Lung (tissue), 12 donors: ENCODE results near the gene FILIP1L. TPM values are rescaled to one million over a fixed set of nuclear protein-coding genes. Genes with fewer than 3 reads are reported as not detected.

Source experiments
- ATAC-seq: fragments of 200-7000 bp; cut with Tn5 transposase; one replicate; pipeline ENCODE4 v1.9.1; 2020; ENCODE audit warnings: moderate number of reproducible peaks; ENCODE audit not compliant: insufficient read depth, low FRiP score
- DNase-seq, 3 donors: peaks; one replicate each; pipeline ENCODE4 v3.0.0-alpha.2; 2013 to 2017
- H3K27ac ChIP-seq, 2 donors: one replicate each; pipeline ENCODE4 v1.5.1; 2013; ENCODE audit warnings: mild to moderate bottlenecking in 2 of 2, moderate library complexity in 2 of 2, control low read depth in 1 of 2, inconsistent platforms in 1 of 2, low read depth in 1 of 2, low read length in 1 of 2
- H3K27me3 ChIP-seq, 3 donors: one replicate each; pipeline ENCODE4 v1.5.1; 2013; ENCODE audit warnings: low read length in 2 of 3; ENCODE audit not compliant: control insufficient read depth in 3 of 3, insufficient read depth in 3 of 3
- H3K36me3 ChIP-seq, 4 donors: one replicate each; pipeline ENCODE4 v1.5.1; 2013; ENCODE audit warnings: low read length in 4 of 4, mild to moderate bottlenecking in 1 of 4, moderate library complexity in 1 of 4; ENCODE audit not compliant: control insufficient read depth in 4 of 4, insufficient read depth in 4 of 4
- H3K4me1 ChIP-seq, 5 donors: one replicate each; pipeline ENCODE4 v1.5.1; 2013; ENCODE audit warnings: low read length in 5 of 5, mild to moderate bottlenecking in 2 of 5, moderate library complexity in 1 of 5; ENCODE audit not compliant: control insufficient read depth in 5 of 5, insufficient read depth in 5 of 5
- H3K4me3 ChIP-seq: one replicate; pipeline ENCODE4 v1.5.1; 2013; ENCODE audit warnings: mild to moderate bottlenecking, control low read depth, moderate library complexity
- H3K9ac ChIP-seq, 2 donors: one replicate each; pipeline ENCODE4 v1.5.1; 2013; ENCODE audit warnings: low read length in 2 of 2, control low read depth in 1 of 2; ENCODE audit not compliant: insufficient read depth in 1 of 2
- H3K9me3 ChIP-seq, 4 donors: one replicate each; pipeline ENCODE4 v1.5.1; 2013; ENCODE audit warnings: low read length in 3 of 4, mild to moderate bottlenecking in 1 of 4, moderate library complexity in 1 of 4; ENCODE audit not compliant: control insufficient read depth in 4 of 4, insufficient read depth in 3 of 4
- WGBS, 2 donors: extraction: QIAGEN DNeasy Blood & Tissue Kit; methylation state at CpG; one replicate each; pipeline ENCODE4 v1.1.7; 2013; 5-methylcytosine and 5-hydroxymethylcytosine counted together
- polyA plus RNA-seq, 2 donors: library from polyadenylated mRNA; stranded (reverse); fragments of 200-250 nt; gene quantifications; one replicate each; pipeline ENCODE4 v1.2.1, GENCODE V29; 2013
- total RNA-seq, 2 donors: library from RNA; depleted of rRNA in 1 of 2; stranded (reverse); fragments of >200 nt in 1 of 2; gene quantifications; one replicate each; pipeline ENCODE4 v1.2.1, GENCODE V29; 2014 to 2021
- TF ChIP-seq, protein P1 (sequence below): IDR thresholded peaks from 2 replicates; pipeline ENCODE4 v1.5.1; 2012; ENCODE audit warnings: mild to moderate bottlenecking; ENCODE audit errors: control extremely low read depth, extremely low read depth
- donor health status: control.
- donor health status: control.
- donor health status: Bipolar disorder and iron deficiency.
- donor health status: healthy.
- donor health status: DM: yes; HTN: yes; CAD: no.

The FILIP1L gene
- total and polyA plus RNA-seq, 4 donors, result 8.3 to 27.8 (median 22.5) TPM

DNA sequence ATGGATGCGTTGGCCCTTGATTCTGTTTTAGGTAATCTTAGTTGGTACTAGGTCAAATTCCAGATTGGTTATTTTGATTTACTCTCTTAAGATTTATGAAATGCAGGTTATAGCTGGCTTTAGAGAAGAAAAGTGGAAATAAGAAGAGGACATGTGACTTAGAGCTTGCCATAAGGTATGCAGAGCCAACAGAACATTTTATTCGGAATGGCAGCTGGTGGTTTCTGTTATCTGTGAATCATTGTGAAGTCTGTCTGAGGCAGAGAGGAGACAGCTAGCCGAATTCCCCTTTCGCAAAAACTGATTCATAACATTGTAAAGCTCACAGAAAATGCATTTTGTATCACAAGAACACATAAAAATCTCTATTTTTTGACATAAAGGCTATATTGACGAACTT, 82.1 kb downstream of the FILIP1L start:
- Histone ChIP-seq H3K27me3 (peaks cover 0 to 6% (median 0%) of the 10 kb centered on the region in 3 donors), H3K9me3 (no peaks in the 10 kb centered on the region), H3K9ac (no peak overlapping the region), H3K27ac (peak overlapping the region in 1 of 2 donors; percentile 2), H3K36me3 (peaks cover 0 to 2% (median 0%) of the 10 kb centered on the region in 4 donors), H3K4me1 (peaks cover 0 to 3% (median 0%) of the 10 kb centered on the region in 5 donors), H3K4me3 (no peak overlapping the region)
- DNase-seq (no peak), ATAC-seq (no peak)
- TF ChIP-seq, protein P1, sequence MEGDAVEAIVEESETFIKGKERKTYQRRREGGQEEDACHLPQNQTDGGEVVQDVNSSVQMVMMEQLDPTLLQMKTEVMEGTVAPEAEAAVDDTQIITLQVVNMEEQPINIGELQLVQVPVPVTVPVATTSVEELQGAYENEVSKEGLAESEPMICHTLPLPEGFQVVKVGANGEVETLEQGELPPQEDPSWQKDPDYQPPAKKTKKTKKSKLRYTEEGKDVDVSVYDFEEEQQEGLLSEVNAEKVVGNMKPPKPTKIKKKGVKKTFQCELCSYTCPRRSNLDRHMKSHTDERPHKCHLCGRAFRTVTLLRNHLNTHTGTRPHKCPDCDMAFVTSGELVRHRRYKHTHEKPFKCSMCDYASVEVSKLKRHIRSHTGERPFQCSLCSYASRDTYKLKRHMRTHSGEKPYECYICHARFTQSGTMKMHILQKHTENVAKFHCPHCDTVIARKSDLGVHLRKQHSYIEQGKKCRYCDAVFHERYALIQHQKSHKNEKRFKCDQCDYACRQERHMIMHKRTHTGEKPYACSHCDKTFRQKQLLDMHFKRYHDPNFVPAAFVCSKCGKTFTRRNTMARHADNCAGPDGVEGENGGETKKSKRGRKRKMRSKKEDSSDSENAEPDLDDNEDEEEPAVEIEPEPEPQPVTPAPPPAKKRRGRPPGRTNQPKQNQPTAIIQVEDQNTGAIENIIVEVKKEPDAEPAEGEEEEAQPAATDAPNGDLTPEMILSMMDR, result no peak
- 83 to 94% methylated on average over 5 of the region's 5 CpGs for WGBS, 2 donors

DNA sequence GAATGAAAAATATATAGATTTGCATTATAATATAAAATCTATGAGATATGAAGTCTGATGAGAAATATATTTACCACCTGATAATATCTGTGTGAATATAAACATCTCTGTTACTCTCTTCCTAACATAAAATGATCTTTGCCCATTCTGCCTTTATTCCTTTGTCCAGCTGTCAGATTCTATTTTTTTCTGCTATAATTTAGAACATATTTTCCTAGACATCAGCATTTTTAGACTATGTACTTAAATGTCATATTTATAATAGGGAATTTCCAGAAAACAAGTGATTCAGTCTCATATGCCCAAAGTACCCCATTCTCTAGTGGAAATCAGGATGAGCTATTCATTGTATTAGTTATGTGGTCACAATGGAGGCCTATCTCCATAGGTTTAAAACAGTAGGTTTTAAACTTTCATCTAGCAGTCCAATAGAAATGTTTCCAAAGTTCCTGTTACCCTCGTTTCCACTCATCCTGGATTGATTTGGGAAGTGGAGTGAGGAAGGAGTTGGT, 83.3 kb downstream of the FILIP1L start:
- Histone ChIP-seq H3K27ac (no peak overlapping the region), H3K4me1 (peaks cover 0 to 3% (median 0%) of the 10 kb centered on the region in 5 donors), H3K9ac (no peak overlapping the region), H3K27me3 (peaks cover 0 to under 1% (median 0%) of the 10 kb centered on the region in 3 donors), H3K36me3 (peaks cover 0 to 2% (median 0%) of the 10 kb centered on the region in 4 donors), H3K9me3 (no peaks in the 10 kb centered on the region), H3K4me3 (no peak overlapping the region)
- TF ChIP-seq, protein P1, result no peak
- no peak for DNase-seq
- WGBS, 2 donors, result 76 to 87% methylated on average over 1 of the region's 1 CpG
- no peak for ATAC-seq

DNA sequence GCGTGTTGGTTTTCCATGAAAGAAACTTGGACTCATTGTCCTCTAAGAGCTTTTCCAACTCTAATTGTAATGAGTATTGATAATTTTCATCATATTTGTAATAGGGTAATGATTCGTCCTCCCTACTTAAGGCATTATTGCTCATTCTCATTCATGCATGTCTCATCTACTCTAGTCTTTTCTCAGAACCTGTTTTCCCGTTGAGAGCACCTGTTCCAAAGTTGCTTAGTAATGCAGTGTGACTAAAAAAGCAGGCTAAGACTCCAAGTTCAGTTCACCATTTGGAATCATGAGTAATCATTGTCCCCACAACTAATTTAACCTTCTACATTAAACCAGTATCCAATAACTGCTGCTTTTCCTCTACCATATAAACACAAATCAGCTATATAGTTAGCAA, 84.0 kb downstream of the FILIP1L start:
- DNase-seq, result no peak
- ATAC-seq, result no peak
- TF ChIP-seq, protein P1, result no peak
- H3K4me3 ChIP-seq, result no peak overlapping the region
- 89 to 93% methylated on average over 3 of the region's 3 CpGs for WGBS, 2 donors
- no peak overlapping the region for H3K27ac ChIP-seq
- peaks cover 0 to 4% (median under 1%) of the 10 kb centered on the region in 4 donors for H3K36me3 ChIP-seq
- H3K4me1 ChIP-seq, result peaks cover 0 to 3% (median 0%) of the 10 kb centered on the region in 5 donors
- H3K27me3 ChIP-seq, result no peaks in the 10 kb centered on the region
- no peaks in the 10 kb centered on the region for H3K9me3 ChIP-seq
- H3K9ac ChIP-seq, result no peak overlapping the region

DNA sequence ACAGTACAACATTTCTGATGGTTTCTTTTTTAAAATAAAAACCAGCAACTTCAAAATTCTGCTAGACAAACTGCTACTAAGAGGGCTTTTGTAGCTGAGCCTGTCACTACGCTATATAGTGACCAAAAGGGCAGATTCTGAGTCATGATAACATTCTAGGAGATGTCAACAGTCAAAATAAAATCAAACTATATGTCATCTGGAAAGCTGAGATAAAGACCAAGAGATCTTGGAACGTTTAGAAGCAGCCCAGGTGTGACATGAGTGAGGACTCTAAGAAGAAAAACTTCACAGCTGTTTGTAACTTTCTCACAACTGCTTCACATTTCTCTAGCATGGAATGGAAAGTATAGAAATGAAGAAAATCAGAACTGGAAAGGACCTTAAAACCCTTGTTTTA, 84.6 kb downstream of the FILIP1L start:
- Histone ChIP-seq H3K4me1 (peaks cover 0 to 3% (median 0%) of the 10 kb centered on the region in 5 donors), H3K9ac (no peak overlapping the region), H3K27ac (no peak overlapping the region), H3K9me3 (no peaks in the 10 kb centered on the region), H3K36me3 (peaks cover 0 to 4% (median under 1%) of the 10 kb centered on the region in 4 donors), H3K4me3 (no peak overlapping the region), H3K27me3 (no peaks in the 10 kb centered on the region)
- TF ChIP-seq, protein P1, result no peak
- no peak for ATAC-seq
- WGBS, 2 donors, result 58 to 64% methylated on average over 2 of the region's 2 CpGs
- DNase-seq, result no peak
